Testis (tissue), 3 donors: Measurements from ENCODE around the gene CPNE4. TPM values are rescaled to one million over a fixed set of nuclear protein-coding genes. Genes with fewer than 3 reads are reported as not detected.

Experiments used
- DNase-seq: peaks from one replicate; pipeline ENCODE4 v3.0.0-alpha.2; 2019
- H3K27ac ChIP-seq, 2 donors: fragments of 200-600 bp; sonication (generic); one replicate each; pipeline ENCODE4 v1.5.1; 2019
- H3K27me3 ChIP-seq: fragments of 200-600 bp; sonication (generic); one replicate; pipeline ENCODE4 v1.5.1; 2019
- H3K36me3 ChIP-seq: fragments of 200-600 bp; sonication (generic); one replicate; pipeline ENCODE4 v1.5.1; 2017; ENCODE audit warnings: low read depth; ENCODE audit errors: missing control alignments
- H3K4me1 ChIP-seq: fragments of 200-600 bp; sonication (generic); one replicate; pipeline ENCODE4 v1.5.1; 2019
- H3K4me3 ChIP-seq, 2 donors: fragments of 200-600 bp; sonication (generic); one replicate each; pipeline ENCODE4 v1.5.1; 2017 to 2019
- H3K9me3 ChIP-seq: fragments of 200-600 bp; sonication (generic); one replicate; pipeline ENCODE4 v1.5.1; 2017
- CTCF ChIP-seq, 3 experiments: fragments of 450-650 bp in 2 of 3; fragments of 200-600 bp in 1 of 3; sonication (generic) in 1 of 3; IDR thresholded peaks; one replicate each; pipeline ENCODE4 v1.5.1; 2016 to 2019; ENCODE audit warnings: antibody characterized with exemption in 3 of 3, mild to moderate bottlenecking in 2 of 3, moderate library complexity in 1 of 3
- POLR2A ChIP-seq: fragments of 450-650 bp; IDR thresholded peaks from one replicate; pipeline ENCODE4 v1.6.1; 2017; ENCODE audit warnings: antibody characterized with exemption, mild to moderate bottlenecking, moderate library complexity
- WGBS, 2 donors: methylation state at CpG; one replicate each; pipeline ENCODE4 v1.1.5; 2018; 5-methylcytosine and 5-hydroxymethylcytosine counted together
- intact Hi-C: fragments of 100-400 bp; cut with DNase I; formaldehyde crosslinking; loops from one replicate; pipeline ENCODE4 v1.15.1; 2023; ENCODE audit warnings: low total_unique reads
- polyA plus RNA-seq: library from polyadenylated mRNA; stranded (reverse); fragments of 350-450 nt; fragmentation: Illumina TruSeq; extraction: RNeasy Lipid Tissue Mini Kit (QIAGEN cat#74804); gene quantifications from one replicate; pipeline ENCODE4 v1.2.3, GENCODE V29; 2014; ENCODE audit warnings: low read depth, low replicate concordance; ENCODE audit not compliant: insufficient read depth
- total RNA-seq, 2 donors: library from RNA; depleted of rRNA; stranded (reverse); fragments of >200 nt; gene quantifications; one replicate each; pipeline ENCODE4 v1.2.3, GENCODE V29; 2016

The CPNE4 gene
- total and polyA plus RNA-seq, 3 donors from 2014 or later = 2.4 to 8.4 (median 4.5) TPM

- TF ChIP-seq CTCF (IDR thresholded peaks at IDR 0.05) (no peak), POLR2A (no peak)
- no peak for DNase-seq
- no peaks in the 10 kb centered on the region for H3K9me3 ChIP-seq
- no peak overlapping the region for H3K27ac ChIP-seq
- no peak overlapping the region for H3K4me3 ChIP-seq
- H3K27me3 ChIP-seq = no peaks in the 10 kb centered on the region
- 69 to 84% methylated on average over 1 of the region's 1 CpG for WGBS, 2 donors
- no peaks in the 10 kb centered on the region for H3K36me3 ChIP-seq
- no peaks in the 10 kb centered on the region for H3K4me1 ChIP-seq
- intact Hi-C loops = no loop called here
Observed at GRCh38 chr3:131596884-131597283, 437.9 kb downstream of the CPNE4 start.

- Histone ChIP-seq H3K4me1 (no peaks in the 10 kb centered on the region), H3K27ac (no peak overlapping the region), H3K27me3 (no peaks in the 10 kb centered on the region), H3K36me3 (no peaks in the 10 kb centered on the region), H3K9me3 (no peaks in the 10 kb centered on the region), H3K4me3 (no peak overlapping the region)
- no peak for TF ChIP-seq POLR2A
- TF ChIP-seq CTCF (IDR thresholded peaks at IDR 0.05) = no peak
- 21 to 43% methylated on average over 1 of the region's 1 CpG for WGBS, 2 donors
- DNase-seq = peak; percentile 60
- intact Hi-C loops = no loop called here
Observed at GRCh38 chr3:131591394-131592014, 443.3 kb downstream of the CPNE4 start.

GRCh38 chr3:131586277-131586676 lies 448.5 kb downstream of the CPNE4 start:
- H3K4me1 ChIP-seq = no peaks in the 10 kb centered on the region
- no peaks in the 10 kb centered on the region for H3K9me3 ChIP-seq
- intact Hi-C loops = no loop called here
- H3K27ac ChIP-seq = no peak overlapping the region
- no peaks in the 10 kb centered on the region for H3K27me3 ChIP-seq
- TF ChIP-seq POLR2A (no peak), CTCF (IDR thresholded peaks at IDR 0.05) (no peak)
- no peak overlapping the region for H3K4me3 ChIP-seq
- no peak for DNase-seq
- H3K36me3 ChIP-seq = no peaks in the 10 kb centered on the region

GRCh38 chr3:131582438-131582837 lies 452.4 kb downstream of the CPNE4 start:
- intact Hi-C loops = no loop called here
- WGBS, 2 donors = 86 to 90% methylated on average over 1 of the region's 1 CpG
- Histone ChIP-seq H3K4me3 (no peak overlapping the region), H3K36me3 (no peaks in the 10 kb centered on the region), H3K27ac (no peak overlapping the region), H3K4me1 (no peaks in the 10 kb centered on the region), H3K9me3 (no peaks in the 10 kb centered on the region), H3K27me3 (no peaks in the 10 kb centered on the region)
- TF ChIP-seq POLR2A (no peak), CTCF (IDR thresholded peaks at IDR 0.05) (no peak)
- no peak for DNase-seq

- no peaks in the 10 kb centered on the region for H3K27me3 ChIP-seq
- H3K36me3 ChIP-seq = no peaks in the 10 kb centered on the region
- no peak overlapping the region for H3K4me3 ChIP-seq
- TF ChIP-seq CTCF (IDR thresholded peaks at IDR 0.05) (no peak), POLR2A (no peak)
- H3K9me3 ChIP-seq = no peaks in the 10 kb centered on the region
- no peaks in the 10 kb centered on the region for H3K4me1 ChIP-seq
- intact Hi-C loops = no loop called here
- no peak overlapping the region for H3K27ac ChIP-seq
- no peak for DNase-seq
- WGBS, 2 donors = 71 to 76% methylated on average over 5 of the region's 5 CpGs
Observed at GRCh38 chr3:131568460-131568859, 466.4 kb downstream of the CPNE4 start.
